RWPE1 (cell line): ENCODE measurements around the gene BLOC1S6.

Experiments used
- CTCF ChIA-PET: fragments of 350-600 bp; sonication (Branson Sonifier 250); formaldehyde crosslinking; extraction: SDS; loops from one replicate; lab custom pipeline; 2021; lab: Yijun Ruan, JAX
- POLR2A ChIA-PET: fragments of 400-600 bp; formaldehyde crosslinking; extraction: SDS; loops from one replicate; lab custom pipeline; 2020; ENCODE audit warnings: antibody characterized with exemption; ENCODE audit not compliant: low non-redundant PET; lab: Yijun Ruan, JAX
- DNase-seq: peaks from one replicate; pipeline ENCODE4 v3.0.0; 2012; ENCODE audit warnings: low spot score
- H3K27ac ChIP-seq: fragments of 450-650 bp; 2 replicates; pipeline ENCODE4 v1.5.1; 2017
- TF ChIP-seq, protein P1 (sequence below): fragments of 450-650 bp; conservative IDR thresholded peaks from 2 replicates; pipeline ENCODE4 v1.5.1; 2017; ENCODE audit warnings: low read depth, mild to moderate bottlenecking

BLOC1S6 gene

GRCh38 chr15:45548753-45549520 lies 38.2 kb upstream of the BLOC1S6 start:
- TF ChIP-seq, protein P1, sequence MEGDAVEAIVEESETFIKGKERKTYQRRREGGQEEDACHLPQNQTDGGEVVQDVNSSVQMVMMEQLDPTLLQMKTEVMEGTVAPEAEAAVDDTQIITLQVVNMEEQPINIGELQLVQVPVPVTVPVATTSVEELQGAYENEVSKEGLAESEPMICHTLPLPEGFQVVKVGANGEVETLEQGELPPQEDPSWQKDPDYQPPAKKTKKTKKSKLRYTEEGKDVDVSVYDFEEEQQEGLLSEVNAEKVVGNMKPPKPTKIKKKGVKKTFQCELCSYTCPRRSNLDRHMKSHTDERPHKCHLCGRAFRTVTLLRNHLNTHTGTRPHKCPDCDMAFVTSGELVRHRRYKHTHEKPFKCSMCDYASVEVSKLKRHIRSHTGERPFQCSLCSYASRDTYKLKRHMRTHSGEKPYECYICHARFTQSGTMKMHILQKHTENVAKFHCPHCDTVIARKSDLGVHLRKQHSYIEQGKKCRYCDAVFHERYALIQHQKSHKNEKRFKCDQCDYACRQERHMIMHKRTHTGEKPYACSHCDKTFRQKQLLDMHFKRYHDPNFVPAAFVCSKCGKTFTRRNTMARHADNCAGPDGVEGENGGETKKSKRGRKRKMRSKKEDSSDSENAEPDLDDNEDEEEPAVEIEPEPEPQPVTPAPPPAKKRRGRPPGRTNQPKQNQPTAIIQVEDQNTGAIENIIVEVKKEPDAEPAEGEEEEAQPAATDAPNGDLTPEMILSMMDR: no peak
- ChIA-PET CTCF (interaction anchor here (1.1 kb wide), 1 partner anchor 25 kb away, joined by 3 read pairs; no protein-coding TSS in a partner anchor), POLR2A (no interaction called here)
- H3K27ac ChIP-seq: no peak overlapping the region
- DNase-seq: no peak

GRCh38 chr15:45549541-45550220 lies 37.5 kb upstream of the BLOC1S6 start:
- DNase-seq: peak; percentile 22
- H3K27ac ChIP-seq: peak overlapping the region; percentile 29; the same call in 1 of the 2 replicates
- POLR2A ChIA-PET: no interaction called here
- TF ChIP-seq, protein P1: no peak
- CTCF ChIA-PET: interaction anchor here (0.7 kb wide), 1 partner anchor 74 kb away, joined by 3 read pairs; no protein-coding TSS in a partner anchor

- DNase-seq: peak; percentile 20
- ChIA-PET POLR2A (no interaction called here), CTCF (interaction anchor here (0.7 kb wide), 1 partner anchor 75 kb away, joined by 3 read pairs; no protein-coding TSS in a partner anchor)
- TF ChIP-seq, protein P1: no peak
- H3K27ac ChIP-seq: no peak overlapping the region
Observed at GRCh38 chr15:45550436-45550835, 36.7 kb upstream of the BLOC1S6 start.

GRCh38 chr15:45551676-45552075 lies 35.5 kb upstream of the BLOC1S6 start:
- ChIA-PET CTCF (no interaction called here), POLR2A (no interaction called here)
- DNase-seq: no peak
- H3K27ac ChIP-seq: no peak overlapping the region
- TF ChIP-seq, protein P1: no peak

DNA sequence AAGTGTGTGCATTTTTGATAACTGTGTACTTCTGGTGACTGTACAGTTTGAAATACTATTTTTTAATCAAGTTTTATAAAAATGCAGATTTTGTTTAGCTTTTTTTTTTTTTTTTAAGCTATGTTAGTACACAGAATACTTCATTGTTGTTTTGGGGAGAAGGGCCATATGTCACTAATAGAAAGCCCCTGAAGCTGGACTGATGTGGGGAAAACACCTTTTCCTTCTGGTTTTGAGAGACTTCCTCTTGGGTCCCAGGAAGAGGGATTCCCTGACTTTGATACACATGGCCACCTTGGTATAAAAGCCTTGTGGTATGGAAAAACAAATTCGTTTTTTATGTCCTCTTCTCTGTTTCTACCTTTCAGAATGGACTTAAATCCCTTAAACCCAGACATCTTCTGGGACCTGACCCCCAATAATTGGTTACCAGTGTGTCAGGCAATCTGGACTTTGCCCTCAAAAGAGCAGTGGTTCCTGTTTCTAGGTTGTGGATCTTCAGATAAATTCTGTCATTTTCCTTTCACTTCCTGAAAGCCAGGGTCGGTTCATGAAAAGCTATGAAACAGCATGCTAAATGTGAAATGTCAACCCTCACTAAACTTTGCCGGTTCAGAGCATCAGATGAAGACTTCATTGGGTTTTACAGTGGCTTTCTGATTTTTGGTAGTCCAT lies 31.1 kb upstream of the BLOC1S6 start:
- DNase-seq: no peak
- TF ChIP-seq, protein P1: no peak
- ChIA-PET CTCF (interaction anchor here (0.7 kb wide), 1 partner anchor 30 kb away, joined by 4 read pairs; no protein-coding TSS in a partner anchor), POLR2A (no interaction called here)
- no peak overlapping the region for H3K27ac ChIP-seq

DNA sequence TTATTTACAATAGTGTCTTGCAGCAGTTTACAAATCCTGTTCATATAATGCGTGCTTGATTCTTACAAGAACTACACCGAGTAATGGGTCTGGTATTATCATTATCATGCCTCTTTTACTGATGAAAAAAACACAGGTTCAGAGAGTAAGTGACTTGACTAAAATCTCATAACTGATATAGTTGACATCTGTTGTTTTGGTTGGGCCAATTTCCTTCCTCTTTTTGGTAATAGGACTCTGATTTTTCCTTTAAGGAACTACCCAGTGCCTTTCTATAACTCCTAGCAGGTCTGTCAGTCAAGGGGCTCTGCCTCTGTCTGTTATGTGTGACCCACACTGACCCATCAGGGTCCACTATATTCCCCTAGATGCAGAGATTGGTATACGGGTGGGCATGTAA lies 14.6 kb upstream of the BLOC1S6 start:
- H3K27ac ChIP-seq: no peak overlapping the region
- TF ChIP-seq, protein P1: no peak
- ChIA-PET CTCF (interaction anchor here (0.7 kb wide), 1 partner anchor 42 kb away, joined by 4 read pairs; no protein-coding TSS in a partner anchor), POLR2A (no interaction called here)
- DNase-seq: no peak
